Stimulated activated CD4-positive, alpha-beta T cell treated with anti-CD3 and anti-CD28 coated beads, Interleukin-4, amount 100 ng/mL, for 4 hours (primary cell): ENCODE measurements around the gene WWC2.
"Not testable (repeated sequence)": the region's sequence is repeated elsewhere in the genome, so short reads cannot be mapped to it uniquely, and the experiment has no call there.

Experiments used
- DNase-seq, 2 experiments: peaks; one replicate each; pipeline ENCODE4 v3.0.0-alpha.2; 2020

WWC2 gene

DNA sequence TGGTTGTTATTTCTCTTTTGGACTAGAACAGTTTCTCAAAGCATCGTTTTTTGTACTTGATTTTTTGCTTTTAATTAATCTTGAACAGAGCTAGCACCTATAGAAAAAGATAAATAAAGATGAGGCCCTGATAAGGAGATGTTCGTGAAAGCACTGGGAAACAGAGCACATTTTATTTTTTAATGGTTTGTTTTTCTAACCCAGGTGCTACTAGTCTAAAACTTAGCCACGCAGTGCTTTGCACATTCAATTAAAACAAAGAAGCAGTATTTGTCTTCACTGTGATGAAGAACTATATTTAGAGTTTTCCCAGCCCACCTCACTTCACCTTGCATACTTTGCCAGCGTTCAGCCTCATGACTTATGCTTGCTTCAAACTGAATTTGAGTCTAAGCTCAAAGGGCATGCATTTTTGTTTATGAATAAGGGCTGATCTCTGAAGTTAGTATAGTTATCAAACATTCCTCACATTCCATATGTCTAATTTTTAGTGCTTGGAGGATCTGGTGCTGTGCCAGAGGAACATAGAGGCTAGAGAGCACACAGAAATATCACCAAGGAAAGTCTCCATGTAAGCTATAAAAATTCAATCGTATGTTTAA, 76.7 kb downstream of the WWC2 start:
- DNase-seq, result no peak

DNA sequence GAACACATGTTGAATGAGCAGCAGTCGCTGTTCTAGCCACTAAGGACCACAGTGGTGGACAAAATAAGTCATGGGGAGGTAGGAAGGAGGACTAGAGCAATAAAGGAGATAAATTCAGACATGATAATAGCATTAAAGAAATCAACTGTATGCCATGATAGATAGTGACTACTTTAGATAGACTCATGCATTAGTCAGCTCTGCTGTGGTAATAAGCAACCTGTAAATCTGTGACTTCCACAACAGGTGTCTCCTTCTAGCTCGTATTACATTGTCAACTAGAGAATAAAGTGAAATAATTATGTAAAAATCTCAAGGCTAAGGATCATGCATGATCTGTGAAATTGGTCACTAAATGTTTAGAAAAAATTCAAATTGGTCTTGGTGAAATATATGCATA, 77.9 kb downstream of the WWC2 start:
- DNase-seq, result no peak

DNA sequence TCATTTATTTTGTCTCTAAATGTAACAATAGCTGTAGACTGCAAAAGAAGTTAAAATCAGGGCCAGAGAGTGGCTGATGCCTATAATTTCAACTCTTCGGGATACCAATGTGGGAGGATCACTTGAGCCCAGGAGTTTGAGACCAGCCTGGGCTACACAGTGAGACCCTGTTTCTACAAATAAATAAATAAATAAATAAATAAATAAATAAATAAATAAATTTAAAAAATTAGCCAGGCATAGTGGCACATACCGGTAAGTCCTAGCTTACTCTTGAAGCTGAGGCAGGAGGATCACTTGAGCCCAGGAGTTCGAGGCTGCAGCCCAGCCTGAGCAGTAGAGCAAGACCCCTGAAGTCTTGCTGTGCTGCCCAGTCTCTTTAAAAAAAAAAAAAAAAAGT, 79.1 kb downstream of the WWC2 start:
- DNase-seq, result no peak

DNA sequence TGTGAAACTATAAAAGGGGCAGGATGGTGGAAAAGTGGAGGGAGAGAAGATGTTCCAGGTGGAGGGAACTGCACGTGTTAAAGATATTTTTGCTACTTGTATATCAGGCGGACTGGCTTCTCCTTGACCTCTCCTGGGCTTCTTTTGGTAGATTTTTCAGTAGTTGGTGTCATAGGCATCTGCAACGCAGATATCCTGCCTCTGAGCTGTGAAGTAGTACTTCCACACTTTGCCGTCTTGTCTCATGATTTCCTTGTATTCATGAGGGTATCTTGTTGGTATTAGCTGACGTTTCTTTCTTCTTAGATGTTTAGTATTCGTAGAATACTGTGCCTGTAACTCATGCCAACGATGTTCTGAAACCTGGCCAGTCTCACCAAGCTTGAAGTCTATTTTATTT, 81.0 kb downstream of the WWC2 start:
- no peak for DNase-seq

DNA sequence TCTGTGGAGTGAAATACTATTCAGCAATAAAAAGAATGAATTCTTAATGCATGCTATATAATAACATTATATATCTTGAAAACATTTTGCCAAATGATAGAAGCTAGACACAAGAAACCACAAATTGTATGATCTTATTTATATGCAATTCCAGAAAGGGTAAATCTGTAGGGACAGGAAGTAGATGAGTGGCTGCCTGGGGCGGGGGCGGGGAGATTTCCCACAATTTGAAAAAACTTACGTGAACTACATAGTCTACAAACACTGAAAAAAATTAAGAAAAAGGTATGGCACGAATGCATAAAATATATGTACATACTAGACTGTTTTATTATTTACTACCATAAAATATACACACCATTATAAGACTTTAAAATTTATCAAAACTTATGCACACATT, 81.6 kb downstream of the WWC2 start:
- no peak for DNase-seq

DNA sequence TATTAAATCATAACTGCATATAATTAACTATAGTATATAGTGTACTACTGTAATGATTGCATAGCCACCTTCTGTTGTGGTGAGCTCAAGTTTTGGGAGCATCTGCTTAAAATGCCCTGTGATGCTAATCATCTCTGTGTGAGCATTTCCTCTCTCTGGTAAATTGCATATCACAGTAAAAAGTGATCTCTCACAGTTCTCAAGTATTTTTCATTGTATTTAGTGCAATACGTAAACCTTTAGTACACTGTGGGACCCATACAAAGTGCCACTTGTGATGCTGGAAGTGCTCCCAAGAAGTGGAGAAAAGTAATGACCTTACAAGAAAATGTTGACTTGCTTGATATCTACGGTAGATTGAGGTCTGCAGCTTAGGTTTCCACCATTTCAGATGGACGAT, 82.0 kb downstream of the WWC2 start:
- DNase-seq, result no peak

DNA sequence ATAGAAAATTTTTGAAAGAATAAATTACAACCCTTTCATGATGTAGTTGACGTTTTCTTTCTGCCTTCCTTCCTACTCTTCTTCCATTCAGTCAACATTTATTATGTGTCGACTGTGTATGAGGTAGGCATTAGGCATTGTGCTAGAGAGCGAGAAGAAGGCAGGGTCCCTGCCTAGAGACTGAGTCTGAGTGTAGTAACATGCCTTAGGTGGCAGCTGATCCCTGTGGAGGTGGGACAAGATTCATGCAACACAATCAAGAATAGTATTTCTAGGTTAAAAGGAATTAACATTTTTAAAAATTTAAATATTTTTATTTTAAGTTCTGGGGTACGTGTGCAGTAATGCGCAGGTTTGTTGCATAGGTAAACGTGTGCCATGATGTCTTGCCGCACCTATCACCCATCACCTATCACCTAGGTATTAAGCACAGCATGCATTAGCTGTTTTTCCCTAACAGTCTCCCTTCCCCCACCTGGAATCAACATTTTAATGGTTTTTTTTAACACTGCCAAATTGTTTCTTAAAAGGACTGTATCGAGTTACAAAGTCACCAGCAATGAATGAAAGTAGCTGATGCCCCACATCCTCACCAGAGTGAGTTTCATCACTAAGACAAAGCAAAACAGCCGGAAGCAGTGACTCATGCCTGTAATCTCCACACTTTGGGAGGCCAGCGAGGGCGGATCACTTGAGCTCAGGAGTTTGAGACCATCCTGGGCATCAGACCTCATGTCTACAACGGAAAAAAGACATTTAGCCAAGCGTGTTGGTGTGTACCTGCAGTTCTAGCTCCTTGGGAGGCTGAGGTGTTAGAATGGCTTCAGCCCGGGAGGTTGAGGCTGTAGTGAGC, 84.0 kb downstream of the WWC2 start:
- DNase-seq, result peak; percentile 1 to 7

DNA sequence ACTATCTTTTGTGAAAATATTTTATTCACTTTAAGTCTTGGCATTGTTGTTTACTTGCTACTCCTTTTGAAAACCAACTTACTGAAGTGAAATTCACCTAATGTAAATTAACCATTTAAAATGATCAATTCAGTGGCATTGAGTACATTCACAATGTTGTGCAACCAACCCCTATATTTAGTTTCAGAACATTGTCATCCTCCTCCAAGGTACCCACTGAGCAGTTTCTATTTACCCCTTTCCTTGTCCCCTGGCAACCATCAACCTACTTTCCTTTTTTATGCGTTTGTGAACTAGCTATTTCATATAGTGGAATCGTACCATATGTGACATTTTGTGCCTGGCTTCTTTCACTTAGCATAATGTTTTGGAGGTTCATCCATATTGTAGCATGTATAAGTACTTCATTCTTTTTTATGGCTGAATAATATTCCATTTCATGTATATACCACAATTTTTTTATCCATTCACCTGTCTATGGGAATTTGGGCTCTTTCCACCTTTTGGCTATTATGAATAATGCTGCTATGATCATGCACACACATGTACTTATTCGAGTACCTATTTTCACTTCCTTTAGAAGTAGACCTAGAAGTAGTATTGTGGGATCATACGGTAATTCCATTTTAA, 85.0 kb downstream of the WWC2 start:
- DNase-seq, result no peak

DNA sequence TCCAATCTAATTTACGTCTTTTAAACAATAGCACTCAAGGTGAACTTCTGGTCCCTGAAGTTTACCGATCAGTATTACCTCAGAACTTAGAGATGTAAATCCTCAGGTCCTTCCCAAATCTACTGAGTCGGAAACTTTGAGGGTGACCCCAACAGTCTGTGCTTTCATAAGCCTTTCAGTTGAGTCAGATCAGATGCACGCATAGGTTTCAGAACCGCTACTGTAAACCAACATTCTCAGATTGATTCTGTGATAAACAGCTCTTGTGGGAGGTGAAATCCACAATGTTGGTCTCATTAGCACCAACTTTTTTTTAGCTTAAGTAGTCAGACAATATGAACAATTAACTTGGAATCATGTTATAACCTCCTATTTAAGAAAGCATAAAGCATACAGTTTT, 86.0 kb downstream of the WWC2 start:
- DNase-seq, result no peak

DNA sequence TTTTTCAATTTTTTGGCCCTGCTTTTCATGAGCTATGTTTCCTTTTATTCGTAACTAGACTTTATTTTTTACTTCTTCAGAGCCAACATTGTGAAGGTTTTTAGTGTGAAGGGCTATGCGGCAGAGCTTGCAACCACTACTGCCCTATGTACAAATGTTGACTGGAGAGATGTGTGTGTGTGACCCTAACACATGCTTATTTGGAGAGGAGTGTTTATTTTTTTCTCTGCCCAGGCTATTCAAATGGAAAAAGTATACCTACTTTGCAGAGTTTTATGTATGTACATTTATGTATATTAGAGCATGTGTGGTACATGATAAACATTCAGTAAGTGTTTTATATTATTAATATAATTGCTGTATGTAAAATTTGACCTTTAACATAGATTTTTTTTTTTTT, 86.5 kb downstream of the WWC2 start:
- no peak for DNase-seq

DNA sequence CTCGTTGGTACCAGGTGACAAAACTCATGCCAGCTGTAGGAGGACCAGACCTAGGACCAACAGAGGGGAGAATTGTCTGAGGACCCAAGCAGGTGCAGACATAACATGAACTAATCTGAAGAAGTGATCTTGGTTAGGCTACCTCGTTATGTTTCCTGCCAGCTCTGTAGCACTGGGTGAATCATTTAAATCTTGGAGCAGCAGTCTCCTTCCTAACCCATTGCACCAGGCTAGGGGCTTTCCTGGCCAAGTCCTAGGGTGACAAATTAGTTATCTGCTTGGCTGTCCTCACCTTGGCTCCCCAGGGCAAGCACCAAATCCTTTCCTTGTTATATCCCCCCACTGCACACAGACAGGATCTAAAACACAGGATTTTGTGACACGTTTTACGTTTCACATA, 87.8 kb downstream of the WWC2 start:
- no peak for DNase-seq

DNA sequence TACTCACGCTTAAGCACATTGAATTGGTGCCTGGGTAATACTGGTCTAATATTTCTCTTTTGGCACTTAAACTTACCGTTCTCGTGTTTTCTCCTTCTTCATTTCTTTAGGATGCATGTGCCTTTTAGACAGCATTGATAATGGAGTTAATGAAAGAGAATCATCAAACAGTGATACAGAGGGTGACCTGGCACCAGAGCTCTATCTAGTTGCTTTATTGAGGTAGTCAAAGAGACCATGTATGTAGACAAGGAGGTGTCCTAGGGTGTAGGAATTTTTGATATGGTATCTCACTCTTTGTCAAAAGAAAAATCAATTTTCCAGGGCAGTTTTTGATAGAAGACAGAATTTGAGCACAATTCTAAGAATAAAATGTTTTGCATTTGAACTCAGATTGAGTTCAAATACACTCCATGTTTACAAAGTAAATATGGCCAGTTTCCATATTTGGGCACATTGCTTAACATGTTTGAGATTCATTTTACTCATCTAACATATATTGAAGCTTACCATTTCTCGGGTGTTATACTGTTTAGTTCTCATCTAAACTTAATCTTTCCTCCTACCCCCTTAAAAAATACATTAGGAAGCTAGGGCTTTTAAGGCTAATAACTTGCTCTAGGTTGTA, 92.0 kb downstream of the WWC2 start:
- DNase-seq, result no peak

DNA sequence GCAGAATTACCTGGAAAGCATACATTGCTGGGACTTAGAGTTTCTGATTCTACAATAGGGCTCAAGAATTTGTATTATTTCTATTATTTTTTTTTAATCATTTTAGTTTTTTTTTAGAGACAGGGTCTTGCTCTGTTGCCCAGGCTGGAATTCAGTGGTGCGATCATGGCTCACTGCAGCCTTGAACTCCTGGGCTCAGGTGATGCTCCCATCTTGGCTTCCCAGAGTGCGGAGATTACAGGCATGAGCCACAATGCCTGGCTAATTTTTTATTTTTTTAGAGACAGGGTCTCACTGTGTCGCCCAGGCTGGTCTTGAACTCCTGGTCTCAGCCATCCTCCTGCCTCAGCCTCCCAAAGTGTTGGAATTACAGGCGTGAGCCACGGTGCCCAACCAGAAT, 92.6 kb downstream of the WWC2 start:
- no peak for DNase-seq

DNA sequence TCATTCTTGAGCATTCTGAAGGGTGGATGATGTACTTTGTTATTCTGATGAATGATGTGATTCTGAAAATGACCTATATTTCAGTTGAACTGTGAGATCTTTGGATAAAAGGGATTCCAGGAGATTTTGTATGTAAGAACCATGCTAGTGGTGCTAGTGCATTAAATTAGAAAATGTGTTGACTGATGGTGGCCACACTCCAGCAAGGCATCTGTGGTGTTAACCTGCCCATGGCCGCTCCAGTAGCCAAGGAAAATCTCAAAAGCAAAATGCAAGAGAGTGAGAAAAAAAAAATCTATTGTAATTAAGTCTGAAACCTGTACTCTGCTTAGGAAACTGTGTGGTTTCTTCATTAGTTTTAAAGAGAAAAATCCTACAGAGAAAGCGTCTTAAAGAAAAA, 93.5 kb downstream of the WWC2 start:
- no peak for DNase-seq

DNA sequence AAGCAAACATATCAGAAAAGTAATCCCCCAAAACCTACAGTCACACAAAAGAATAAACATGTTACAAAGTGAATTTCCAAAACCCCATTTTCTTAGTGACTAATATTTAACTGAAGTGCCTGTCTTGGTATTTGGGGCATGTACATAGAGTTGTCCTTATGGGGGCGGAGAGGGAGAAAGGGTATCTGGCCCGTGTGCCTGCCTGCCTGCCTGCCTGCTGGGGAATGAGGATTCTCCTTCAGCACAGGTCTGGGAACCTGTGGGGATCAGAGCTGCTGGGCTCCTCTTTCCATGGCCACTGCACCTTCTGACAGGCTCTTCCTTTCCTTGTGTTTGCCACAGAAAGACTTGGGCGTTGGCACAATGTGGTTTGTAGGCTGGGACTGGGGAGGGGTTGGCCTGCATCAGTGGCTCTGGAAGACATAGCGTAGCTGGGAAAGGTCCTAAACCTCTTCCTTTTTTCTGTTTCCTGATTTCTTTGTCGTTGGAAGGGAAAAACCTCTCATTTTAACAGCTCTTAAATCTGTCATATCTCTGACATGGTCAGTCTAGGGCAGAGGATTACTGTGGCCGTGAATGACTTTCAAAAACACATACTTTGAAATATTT, 94.8 kb downstream of the WWC2 start:
- DNase-seq, result not testable (repeated sequence)

DNA sequence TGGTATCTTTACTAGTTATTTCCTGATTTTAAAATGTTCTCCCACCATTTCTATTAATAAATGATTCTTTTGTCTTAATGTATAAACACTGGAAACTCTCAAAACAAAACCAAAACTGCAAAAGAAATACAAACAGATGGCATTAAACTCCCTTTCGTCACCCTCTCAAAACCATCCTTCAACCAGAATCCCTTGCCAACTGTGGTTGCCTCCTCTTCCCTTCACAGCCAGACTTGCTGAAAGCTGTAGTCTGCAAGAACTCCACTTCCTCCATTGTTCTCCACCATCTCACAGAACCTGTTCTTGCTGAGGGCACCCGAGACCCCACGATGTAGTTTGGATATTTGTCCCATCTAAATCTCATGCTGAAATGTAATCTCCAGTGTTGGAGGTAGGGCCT, 96.5 kb downstream of the WWC2 start:
- no peak for DNase-seq

DNA sequence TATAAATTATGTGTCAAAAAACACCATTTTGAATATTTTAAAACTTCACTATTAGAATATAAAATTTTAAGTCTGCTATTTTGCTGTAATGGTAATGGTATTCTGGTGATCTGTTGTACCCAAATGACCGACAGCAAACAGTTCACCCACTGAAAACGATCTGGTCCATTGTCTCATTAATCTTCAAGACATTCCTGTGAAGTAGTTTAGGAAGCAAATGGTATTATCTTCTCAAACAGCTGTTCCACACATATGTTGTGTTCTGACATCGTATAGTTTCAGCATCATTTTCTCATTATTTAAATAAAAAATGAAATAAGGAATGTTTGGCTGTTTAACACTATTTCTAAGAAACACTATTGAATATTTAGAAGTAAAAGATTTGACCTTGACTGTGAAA, 98.1 kb downstream of the WWC2 start:
- DNase-seq, result no peak

DNA sequence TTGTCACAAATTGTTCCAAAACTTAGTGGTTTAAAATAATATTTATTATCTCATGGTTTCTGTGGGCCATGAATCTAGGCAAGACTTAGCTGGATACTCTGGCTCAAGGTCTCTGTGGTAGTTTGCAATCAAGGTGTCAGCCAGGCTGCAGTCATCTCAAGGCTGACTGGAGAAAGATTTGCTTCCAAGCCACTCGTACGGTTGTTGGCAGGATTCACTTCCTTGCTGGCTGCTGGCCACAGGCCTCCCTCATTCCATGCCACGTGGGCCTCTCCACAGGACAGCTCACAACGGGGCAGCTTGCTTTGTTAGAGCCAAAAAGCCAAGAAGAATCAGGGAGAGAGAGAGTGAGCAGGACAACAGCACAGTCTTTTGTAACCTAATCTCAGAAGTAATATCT, 101.4 kb downstream of the WWC2 start:
- DNase-seq, result no peak

DNA sequence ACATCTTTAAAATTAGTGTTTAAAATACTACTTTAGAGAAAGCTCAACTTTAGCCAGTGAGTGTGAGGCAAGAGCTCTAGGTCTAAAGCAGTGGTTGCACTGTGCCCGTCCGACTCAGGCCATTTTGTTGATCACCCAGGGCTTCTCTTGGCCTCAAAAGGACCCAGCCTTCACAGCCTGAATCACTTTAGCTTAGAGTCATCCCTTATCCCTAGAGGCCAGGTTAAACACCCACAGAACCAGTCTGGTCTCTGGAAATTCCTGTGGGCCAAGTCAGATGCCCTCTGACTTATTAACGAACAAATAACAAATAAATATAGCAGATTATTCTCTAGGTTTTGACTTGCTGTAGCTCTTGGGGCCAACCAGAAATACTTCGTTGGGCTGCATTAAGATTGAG, 102.3 kb downstream of the WWC2 start:
- no peak for DNase-seq

DNA sequence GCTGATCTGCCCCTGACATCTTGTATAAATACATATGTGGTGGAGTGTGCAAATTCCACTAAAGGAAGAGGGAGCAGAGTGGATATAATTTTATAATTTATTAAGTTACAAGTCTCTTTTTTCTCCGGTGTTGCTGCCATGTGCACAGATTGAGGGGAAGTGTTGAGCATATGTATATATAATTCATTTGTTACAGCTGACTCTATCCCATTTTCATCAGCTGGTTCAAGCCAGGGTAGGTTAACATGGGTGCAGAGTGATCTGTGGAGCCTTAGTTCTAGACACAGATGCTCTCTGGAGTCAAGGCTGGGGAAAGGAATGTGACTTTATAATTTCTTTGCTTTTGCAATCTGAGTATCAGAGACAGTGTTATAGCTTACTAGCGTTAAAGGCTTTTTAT, 103.5 kb downstream of the WWC2 start:
- no peak for DNase-seq

DNA sequence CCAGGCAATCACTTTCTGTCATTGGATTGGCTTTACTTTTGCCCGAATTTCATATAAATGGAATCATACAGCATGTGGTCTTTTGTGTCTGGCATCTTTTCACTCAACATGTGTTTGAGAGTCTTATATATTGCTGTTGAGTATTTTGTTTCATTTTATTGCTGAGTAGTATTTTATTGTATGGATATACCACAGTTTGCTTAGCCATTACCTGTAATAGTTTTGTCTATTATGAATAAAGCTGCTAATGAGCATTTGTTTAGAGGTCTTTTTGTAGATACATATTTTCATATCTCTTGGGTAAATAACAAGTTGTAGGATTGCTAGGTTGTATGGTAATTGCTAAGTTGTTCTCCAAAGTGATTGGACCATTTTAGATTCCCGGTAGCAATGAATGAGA, 105.7 kb downstream of the WWC2 start:
- DNase-seq, result no peak

DNA sequence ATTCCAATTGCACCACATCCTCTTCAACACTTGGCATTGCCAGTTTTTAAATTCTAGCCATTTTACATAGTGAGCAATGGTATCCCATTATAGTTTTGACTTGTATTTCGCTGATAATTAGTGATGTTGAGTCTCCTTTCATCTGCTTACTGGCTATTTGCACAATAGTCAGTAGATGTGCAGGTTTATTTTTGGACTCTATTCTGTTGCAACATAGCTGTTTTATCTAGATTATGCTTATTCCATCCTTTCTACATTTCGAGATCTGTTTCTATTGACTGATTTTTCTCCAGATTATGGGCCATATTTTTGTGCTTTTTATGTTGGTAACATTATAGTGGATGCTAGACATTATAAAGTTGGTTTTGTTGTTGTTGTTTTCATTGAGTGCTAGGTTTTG, 106.1 kb downstream of the WWC2 start:
- no peak for DNase-seq

DNA sequence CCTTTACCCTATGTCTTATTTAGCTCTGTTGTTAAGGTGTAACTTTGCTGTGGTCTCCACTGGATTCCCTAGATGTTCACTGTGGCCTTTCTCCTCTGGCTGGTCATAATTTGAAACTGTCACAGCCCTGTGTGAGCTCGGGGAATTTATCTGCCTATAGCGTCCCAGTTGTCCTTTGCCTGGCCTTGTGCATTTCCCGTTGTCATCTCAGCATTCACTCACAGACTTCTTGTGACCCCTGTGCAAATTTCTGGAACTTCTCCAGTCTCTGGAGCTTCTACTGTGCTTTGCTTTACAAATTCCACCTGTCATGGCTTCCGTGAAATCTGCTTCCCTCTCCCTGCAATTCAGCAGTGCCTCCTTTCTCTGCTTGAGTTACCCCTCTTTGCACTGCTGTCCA, 106.7 kb downstream of the WWC2 start:
- no peak for DNase-seq

DNA sequence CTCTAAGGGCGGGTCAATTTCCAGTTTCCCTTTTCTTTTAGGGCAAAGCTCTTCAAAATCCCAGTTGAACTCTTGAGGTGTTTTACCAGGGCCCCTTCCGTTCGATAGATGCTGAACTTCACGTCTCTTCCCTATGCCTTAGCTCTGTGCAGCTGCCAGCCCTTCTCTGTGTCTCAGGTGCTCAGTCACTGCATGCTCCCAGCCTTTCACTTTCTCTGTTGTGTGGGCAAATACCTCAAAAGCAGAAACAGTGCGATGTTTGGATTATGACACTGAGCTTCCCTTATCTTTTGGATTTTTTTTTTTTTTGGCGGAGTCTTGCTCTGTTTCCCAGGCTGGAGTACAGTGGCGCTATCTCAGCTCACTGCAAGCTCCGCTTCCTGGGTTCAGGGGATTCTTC, 112.5 kb downstream of the WWC2 start:
- DNase-seq, result no peak
